C1 segment of cervical spinal cord (tissue), 14 donors: Measurements from ENCODE around the gene MANBA.
"Not testable (repeated sequence)": the region's sequence is repeated elsewhere in the genome, so short reads cannot be mapped to it uniquely, and the experiment has no call there.

ENCODE experiments used
- DNase-seq, 14 donors: peaks; one replicate each; lab custom pipeline; 2025; lab: John Stamatoyannopoulos, UW

MANBA gene

DNA sequence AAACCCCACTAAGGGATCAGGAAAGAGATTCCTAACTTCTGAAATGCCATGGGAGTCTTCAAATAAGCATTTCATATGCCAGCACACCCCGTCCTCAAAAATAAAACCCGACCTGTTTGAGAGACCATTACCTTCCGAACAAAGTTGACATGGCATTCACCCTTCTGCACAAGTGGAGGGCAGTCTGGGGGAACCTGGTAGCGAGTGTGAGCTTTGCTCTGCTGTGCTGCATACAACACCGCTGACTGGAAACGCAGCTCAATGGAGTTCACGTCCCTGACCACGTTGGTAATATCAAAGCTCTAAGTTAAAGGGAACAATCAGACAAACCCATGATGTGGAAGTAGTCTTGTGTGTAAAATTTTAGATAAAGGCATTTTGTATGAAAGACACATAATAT, 38.0 kb downstream of the MANBA start:
- DNase-seq: no peak

DNA sequence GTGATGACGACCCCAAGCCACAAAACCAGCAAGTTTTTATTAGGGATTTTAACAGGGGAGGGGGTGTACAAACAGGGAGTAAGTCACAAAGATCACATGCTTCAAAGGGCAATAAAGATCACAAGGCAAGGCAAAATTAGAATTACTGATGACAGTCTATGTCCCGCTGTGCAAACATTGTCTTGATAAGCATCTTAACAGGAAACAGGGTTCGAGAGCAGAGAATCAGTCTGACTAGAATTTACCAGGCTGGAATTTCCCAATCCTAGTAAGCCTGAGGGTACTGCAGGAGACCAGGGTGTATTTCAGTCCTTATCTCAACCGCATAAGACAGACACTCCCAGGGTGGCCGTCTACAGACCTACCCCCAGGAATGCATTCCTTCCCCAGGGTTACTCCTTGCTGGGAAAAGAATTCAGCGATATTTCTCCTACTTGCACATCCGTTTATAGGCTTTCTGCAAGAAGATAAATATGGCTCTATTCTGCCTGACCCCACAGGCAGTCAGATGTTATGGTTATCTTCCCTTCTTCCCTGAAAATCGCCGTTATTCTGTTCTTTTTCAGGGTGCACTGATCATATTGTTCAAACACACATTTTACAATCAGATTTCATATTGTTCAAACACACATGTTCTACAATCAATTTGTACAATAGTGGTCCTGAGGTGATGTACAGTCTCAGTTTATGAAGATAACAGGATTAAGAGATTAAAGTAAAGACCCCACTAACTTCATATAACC, 41.8 kb downstream of the MANBA start:
- not testable (repeated sequence) for DNase-seq

DNA sequence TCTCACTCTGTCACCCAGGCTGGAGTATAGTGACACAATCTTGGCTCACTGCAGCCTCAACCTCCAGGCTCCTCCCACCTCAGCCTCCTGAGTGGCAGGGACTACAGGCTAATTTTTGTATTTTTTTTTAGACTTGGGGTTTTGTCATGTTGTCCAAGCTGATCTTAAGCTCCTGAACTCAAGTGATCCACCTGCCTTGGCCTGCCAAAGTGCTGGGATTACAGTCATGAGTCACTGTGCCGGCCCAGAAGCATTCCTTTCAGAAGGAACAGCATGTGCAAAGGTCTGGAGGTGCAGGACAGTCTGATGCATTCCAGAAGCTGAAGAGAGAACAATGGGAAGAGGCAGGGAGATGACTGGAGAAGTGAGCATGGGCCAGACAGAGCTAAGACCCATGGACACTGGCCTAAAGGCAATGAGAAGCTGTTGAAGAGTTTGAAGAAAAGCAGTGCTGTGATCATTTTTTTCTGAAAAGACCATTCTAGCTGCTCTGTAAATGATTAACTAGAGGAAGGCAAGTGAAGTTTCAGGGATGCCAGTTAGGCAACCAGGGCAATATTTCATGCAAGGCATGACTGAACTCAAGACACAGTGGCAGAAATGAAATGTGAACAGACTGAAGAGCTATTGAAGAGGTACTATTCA, 43.2 kb downstream of the MANBA start:
- DNase-seq: no peak

DNA sequence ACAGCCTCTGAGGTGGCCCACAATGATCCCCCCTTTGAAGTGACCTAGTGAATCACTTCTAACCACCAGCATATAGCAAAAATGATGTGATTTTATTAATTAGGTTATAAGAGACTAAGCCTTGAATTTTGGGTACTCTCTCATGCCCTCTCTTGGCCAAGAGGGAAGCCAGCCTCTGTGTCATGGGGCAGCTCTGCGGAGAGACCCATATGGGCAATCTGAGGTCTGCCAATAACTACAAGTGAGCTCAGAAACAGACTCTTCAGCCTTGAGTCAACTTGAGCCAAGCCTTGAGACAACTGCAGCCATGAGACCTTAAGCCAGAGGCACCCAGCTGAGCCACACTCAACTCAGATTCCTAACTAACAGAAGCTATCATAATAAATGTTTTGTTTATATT, 45.7 kb downstream of the MANBA start:
- no peak for DNase-seq

DNA sequence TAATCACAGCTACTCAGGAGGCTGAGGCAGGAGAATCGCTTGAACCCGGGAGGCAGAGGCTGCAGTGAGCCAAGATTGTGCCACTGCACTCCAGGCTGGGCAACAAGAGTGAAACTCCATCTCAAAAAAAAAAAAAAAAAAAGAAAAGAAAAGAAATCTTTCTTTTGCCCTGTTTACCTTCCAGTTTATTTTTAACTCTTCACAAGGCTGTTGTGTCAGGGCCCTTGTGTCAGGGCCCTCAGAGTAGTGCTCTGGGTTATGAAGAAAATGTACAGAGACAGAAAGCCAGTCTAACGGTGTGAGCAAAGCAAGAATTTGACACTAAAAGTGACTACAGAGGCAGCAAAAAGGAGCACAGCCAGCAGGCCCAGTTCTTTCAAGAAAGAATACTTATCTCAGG, 47.0 kb downstream of the MANBA start:
- not testable (repeated sequence) for DNase-seq

DNA sequence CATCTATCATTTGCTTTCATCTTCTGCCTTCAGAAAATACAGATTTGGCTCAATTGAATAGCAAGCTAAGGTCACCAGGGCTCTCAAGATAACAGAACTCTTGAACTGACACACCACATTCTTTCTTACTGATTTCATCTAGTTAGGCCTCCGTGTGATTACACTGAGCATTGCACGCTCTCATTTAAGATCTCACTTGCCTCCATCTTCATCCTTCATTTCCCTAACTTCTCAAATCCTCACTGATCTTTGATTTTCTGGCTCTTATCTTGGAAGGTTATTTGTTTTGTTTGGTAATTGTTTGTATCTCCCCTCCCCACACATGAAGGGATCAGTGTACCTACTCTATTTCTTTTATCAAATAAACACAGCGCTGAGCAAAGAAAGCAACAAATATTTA, 47.7 kb downstream of the MANBA start:
- no peak for DNase-seq

DNA sequence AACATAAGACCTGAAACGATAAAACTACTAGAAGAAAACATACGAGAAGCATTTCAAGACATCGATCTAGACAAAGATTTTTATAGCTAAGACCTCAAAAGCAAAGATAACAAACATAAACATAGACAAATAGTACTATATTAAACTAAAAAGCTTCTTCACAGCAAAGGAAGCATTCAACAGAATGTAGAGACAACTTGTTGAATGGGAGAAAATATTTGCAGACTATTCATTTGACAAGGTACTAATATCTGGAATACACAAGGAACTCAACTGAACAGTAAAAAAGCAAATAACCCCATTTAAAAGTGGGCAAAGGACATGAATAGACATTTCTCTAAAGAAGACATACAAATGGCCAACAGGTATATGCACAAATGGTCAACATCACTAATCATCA, 49.8 kb downstream of the MANBA start:
- DNase-seq: no peak

DNA sequence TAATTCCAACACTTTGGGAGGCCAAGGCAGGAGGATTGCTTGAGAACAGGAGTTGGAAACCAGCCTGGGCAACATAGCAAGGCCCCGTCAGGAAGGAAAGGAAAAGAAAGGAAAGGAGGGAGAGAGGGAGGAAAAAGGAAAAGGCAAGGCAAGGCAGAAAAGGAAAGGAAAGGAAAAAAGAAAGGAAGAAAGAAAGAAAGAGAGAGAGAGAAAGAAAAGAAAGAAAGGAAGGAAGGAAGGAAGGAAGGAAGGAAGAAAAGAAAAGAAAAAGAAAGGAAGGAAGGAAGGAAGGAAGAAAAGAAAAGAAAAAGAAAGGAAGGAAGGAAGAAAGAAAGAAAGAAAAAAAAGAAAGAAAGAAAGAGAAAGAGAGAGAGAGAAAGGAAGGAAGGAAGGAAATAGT, 51.7 kb downstream of the MANBA start:
- not testable (repeated sequence) for DNase-seq

DNA sequence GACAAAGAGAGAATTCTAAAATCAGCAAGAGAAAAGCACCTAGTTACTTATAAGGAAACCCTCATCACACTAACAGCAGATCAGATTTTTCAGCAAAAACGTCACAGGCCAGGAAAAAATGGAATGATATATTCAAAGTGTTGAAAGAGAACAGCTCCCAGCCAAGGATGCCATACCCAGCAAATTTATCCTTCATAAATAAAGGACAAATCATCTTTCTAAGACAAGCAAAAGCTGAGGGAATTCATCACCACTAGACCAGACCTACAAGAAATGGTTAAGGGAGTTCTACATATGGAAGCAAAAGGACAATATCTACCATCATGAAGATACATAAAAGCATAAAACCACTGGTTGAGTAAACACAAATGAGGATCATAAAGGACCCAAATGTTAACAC, 53.6 kb downstream of the MANBA start:
- DNase-seq: no peak

DNA sequence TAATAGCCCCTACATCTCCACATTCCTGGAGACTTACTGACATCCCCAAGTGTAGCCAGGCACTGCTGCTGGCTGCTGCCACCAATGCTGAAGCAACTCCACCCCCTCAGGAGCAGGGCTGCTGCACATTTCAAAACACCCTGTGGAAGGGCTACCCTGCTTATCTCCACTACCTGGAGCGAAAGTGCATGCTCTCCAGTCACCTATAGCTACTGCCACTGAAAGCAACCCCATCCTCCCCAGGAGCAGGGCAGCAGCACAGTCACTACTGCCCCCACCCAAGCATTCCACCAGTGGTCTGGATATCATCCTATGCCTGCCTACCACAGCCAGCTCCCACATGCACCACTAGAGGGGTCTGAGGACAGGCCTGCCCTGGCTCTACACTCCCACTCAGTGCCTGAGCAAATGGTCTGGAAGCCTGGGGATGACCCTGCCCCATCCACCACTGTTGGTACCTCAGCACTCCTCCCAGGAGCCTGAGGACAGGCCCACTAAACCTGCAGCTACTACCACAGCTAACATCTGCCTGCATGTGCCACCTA, 55.3 kb downstream of the MANBA start:
- no peak for DNase-seq

DNA sequence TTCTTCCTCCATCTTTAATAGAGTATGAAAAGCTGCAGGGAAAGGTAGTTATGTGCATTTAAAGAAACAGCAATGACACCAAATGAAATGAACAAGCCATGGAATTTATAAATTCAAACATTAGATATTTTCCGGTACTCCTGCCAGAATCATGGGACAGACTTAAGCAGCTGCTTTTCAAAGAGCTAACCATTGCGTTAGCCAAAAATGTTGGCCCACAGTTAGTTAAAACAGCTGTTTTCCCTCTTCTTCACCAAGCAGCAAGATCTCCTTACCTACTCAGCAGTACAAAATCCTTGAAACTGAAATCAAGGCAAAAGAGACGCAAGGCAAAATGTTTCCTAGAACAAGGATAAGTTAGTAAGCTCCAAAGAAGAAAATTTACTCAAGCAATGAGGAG, 64.0 kb downstream of the MANBA start:
- DNase-seq: no peak

DNA sequence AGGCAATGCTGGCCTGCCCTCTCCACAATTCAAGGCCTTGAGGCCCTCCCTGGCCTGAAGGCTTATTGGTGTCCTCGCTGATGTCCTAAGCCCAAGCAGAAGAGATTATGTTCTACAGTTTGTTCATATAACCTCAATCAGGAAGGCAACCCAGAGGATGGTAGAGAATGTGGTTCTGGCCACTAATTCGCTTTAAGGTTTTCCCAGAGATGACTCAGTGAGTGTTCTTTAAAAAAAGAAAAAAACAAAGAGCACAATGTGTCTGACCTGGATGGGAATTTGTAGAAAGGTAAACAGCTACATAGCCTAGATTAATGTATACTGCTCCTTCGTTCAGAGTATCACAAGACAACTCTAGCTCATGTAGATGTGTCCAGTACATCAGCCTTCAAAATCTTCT, 66.0 kb downstream of the MANBA start:
- no peak for DNase-seq

DNA sequence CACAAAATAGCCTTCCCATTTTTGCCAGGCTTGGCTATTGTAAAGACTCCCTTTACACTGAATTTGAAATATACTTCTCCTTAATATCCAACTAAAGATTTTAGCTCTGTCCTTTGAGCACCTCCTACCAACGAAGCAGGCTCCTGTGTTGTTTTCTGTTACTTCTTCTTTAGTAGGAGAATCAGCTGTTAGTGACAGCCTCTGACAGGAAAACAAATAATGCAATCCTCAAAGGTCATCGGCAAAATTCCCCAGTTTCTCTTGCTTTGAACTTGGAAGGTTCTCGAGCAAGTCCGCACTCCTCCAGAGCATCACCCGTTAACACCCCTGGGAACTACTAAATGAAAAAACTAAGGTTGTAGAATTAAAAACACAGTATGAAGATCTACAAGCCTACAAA, 66.9 kb downstream of the MANBA start:
- DNase-seq: no peak

DNA sequence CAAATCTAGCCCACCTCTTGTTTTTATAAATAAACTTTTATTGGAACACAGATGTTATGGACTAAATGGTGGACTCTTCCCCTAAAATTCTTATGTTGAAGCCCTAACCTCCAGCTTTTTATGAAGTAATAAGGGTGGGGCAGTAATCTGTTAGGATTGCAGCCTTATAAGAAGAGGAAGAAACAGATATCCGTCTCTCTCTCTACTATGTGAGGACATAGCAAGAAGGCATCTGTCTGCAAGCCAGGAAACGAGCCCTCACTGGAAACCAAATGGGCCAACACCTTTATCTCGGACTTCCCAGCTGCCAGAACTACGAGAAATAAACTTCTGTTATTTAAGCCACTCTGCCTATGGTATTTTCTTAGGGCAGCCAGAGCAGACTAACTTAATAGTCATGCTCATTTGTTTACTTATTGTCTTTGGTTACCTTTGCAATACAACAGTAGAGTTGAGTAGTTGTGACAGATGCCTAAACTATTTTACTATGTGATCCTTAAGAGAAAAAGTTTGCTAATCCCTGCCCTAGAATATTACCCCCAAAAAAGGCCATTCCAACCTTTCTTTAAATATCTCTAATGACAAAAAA, 67.4 kb downstream of the MANBA start:
- no peak for DNase-seq

DNA sequence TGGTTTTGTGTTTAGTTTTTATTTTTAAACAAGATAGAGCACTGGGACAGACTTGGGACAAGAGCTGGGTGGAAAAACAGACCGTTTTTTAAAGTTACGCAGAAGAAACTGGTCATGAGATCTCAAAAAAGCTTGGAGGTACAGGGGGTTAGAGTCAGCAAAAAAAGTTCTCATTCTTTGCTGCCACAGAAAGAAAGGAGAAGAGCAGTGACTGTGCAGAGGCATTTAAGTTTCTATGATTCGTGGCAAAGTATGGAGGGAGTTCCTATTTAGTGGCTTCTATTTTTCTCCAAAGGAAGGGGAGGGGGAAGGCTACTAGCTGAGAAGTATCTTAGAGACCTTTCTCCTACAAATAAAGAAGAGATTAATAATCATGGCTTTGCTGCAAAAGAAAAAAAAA, 68.3 kb downstream of the MANBA start:
- no peak for DNase-seq

DNA sequence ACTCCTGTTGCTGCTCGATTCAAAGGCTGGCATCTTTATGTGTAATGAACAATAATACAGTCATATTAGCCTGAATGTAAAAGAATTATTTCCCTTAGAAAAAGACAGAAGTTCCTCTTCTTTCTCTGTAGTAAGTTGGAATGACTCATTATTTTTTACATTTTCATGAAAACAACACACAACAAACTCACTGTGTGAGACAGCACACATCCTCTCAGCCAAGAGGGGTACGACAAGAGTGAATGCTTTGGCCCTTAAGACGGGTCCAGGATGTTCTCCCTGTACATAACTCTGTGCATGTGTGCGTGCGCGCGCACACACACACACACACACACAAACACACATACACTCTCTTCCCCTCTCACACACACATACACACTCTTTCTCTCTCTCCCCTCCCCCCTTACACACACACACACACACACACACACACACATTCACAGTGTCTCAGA, 72.8 kb downstream of the MANBA start:
- no peak for DNase-seq

DNA sequence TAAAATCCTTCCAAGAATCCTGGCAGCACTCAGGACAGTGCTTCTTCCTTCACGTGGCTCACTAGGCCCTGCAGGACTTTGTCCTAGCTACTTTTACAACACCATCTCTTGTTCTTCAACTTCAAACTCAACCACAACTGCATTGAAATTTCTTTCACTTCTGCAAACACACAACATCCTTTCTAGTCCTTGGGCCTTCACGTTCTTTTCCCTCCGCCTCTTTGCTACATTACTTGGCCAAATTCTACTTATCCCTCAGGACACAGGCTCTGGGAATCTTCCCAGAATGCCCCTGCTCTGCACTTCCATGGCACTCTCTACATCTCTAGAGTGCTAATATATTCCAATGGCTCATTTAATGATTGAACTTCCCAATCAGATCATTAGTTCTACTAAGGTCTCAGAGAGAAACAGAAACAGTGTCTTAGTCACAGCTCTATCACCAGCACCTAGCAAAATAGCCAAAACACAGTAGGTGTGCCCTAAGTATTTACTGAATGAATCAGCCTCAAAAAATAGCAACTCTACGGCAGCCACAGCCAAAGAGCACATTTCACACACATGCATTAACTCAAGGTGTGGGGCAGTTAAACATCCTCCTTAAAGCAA, 73.3 kb downstream of the MANBA start:
- no peak for DNase-seq

DNA sequence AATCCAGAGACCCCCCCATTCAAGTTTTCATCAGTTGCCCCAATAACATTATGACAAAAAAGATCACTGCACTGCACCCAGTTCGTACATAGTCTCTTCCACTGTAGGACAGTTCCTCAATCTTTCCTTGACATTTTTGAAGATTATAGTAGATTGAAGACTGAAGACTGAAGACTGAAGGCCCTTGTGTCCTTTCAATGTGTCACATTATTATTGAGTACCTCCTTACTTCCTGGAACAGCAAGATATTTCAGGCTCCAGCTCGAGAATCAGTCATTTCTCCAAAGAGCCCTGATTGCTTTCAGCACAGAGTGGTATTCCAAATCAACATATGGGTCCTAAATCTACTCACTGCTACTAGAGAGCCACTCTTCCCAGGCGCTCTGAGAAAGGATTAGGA, 75.0 kb downstream of the MANBA start:
- DNase-seq: no peak

DNA sequence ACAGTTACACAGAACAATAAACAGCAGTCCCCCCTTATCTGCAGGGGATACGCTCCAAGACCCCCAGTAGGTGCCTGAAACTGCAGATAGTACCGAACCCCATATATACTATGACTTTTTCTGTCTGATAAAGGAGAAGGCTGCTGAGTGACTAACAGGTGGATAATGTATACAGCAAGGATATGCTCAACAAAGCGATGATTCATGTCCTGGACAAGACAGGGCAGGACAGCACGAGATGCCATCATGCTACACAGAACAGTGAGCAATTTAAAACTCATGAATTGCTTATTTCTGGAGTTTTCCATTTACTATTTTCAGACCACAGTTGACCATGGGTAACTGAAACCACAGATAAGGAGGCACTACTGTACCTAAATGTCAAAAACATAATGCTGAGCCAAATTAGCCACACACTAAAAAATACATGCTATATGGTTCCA, 76.1 kb downstream of the MANBA start:
- DNase-seq: no peak

DNA sequence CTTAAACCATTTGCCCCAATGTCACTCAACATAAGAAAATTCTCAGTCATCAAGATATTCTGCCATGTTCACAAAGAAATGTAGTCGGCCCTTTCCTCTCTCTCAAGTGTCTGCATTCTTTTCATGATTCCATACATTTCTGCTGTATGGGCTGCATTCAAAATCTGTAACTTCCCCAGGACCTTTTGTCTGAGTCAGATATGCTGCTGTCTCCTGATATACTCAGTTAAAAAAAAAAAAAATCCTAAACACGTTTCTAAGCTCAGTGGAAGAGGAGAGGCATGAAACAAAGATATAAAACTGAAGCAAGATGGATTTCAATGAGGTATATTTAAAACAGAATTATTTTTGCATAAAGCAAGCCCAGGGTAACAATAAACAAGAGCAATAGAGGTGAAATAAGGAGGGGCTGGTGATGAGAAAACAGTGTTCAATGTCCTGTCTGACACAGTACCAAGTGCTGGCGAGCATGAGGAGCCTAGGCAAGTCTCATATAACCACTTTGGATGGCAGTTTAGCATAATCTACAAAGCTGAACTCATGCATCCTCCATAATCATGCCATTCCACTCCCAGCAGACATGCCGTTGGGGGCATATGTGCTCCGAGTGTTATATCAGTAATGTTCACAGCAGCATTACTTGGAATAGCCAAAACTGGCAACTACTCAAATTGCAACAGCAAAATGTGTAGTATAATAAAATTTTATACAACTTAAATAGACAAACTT, 76.7 kb downstream of the MANBA start:
- no peak for DNase-seq

DNA sequence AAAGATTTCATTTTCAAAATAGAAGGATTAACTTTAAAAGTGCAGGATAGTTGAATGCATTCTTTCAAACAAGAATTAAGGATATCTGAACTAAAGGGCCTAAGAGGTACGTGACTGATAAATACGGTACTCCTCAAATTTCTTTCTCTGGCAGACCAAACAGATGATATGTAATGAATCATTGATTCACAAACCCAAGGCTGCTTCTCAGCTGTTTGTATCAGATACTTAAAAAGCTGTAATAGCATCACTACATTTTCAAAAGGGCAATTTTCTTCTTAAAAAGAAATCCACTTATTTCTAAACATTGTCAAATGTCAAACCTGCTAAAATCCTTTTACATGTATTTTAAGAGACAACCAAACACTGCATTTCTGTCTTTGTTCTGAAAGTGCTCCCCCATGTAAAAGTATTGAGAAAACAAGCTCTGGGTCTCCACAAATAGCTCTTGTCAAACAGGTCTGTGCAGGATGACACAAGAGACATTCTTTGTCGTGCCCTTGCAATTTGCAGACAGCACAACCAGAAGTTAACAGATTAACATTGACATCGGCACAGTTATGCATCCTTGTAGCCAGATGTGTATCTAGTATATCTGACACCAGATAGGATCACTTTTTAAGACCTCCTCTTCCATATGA, 82.0 kb downstream of the MANBA start:
- DNase-seq: no peak
